Measurements from ENCODE around the gene LRRC19.

LRRC19 gene, protein sequence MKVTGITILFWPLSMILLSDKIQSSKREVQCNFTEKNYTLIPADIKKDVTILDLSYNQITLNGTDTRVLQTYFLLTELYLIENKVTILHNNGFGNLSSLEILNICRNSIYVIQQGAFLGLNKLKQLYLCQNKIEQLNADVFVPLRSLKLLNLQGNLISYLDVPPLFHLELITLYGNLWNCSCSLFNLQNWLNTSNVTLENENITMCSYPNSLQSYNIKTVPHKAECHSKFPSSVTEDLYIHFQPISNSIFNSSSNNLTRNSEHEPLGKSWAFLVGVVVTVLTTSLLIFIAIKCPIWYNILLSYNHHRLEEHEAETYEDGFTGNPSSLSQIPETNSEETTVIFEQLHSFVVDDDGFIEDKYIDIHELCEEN

DNA sequence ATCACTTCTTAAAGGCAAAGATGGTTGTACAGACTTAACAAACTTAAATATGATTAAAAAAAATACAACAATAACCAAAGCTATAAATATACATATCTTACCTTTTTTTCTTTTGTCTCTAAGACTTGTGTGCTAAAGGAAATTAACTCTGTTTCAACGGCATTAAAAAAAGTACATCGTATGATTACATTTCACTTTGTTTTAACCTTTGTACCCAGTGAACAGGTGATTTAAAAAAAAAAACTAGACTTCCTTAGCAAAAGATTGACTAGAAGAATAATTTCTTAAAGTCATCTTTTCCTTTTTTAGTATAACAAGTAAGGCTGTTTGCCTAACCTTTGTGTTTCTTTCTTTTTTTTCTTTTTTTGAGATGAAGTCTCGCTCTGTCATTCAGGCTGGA is at the start of gene LRRC19:
TSS of gene LRRC19 (minus strand) at position 182 of the 400 bp plus-strand sequence. CDS start 5,978 bp downstream, outside the sequence.
- DNase-seq (ENCODE audit: low spot score), result no peak

GRCh38 chr9:27054841-27055240 is 49.4 kb upstream of the LRRC19 start:
- no peak for DNase-seq (ENCODE audit: low spot score)

DNA sequence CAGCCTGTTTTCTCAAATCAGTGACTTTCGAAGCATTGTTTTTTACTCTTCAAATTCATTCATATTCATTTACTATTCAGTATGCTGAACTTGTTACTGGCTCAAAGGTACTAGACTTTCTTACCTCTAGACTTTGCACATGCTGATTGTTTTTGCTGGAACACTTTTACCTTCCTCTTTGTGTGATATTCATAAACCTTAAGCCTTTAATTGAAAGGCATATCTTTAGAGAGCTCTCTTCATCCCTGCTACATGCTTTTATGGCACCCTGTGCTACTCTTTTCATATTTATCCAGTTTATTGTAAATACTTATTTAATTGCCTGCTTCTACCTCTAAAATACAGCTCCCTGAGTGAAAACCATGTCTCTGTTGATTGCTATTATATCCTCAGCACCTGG is 48.7 kb upstream of the LRRC19 start:
- no peak for DNase-seq (ENCODE audit: low spot score)

- DNase-seq (ENCODE audit: low spot score), result no peak
Observed at GRCh38 chr9:27053369-27054022, 48.0 kb upstream of the LRRC19 start.

DNA sequence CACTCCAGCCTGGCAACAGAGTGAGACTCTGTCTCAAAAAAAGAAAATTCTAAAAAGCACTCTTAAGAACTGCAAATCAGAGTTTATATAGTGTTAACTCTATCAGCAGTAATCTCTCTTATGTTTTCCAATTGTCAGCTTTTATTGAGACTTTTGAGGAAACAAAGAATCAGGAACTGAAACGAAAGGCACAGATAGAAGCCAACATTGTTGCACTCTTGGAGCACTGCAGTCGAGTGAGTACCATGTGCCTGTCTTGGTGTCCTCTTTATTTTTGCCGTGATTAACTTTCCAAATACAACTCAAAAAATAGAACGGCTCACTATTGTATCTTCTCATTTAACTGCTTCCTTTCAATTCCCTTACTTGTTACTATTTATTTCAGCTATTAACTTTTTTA is 41.7 kb upstream of the LRRC19 start:
- no peak for DNase-seq (ENCODE audit: low spot score)

GRCh38 chr9:27043176-27043575 is 37.7 kb upstream of the LRRC19 start:
- DNase-seq (ENCODE audit: low spot score), result no peak

GRCh38 chr9:27042476-27042875 is 37.0 kb upstream of the LRRC19 start:
- no peak for DNase-seq (ENCODE audit: low spot score)

- DNase-seq (ENCODE audit: low spot score), result no peak
Observed at GRCh38 chr9:27041746-27042145, 36.3 kb upstream of the LRRC19 start.

DNA sequence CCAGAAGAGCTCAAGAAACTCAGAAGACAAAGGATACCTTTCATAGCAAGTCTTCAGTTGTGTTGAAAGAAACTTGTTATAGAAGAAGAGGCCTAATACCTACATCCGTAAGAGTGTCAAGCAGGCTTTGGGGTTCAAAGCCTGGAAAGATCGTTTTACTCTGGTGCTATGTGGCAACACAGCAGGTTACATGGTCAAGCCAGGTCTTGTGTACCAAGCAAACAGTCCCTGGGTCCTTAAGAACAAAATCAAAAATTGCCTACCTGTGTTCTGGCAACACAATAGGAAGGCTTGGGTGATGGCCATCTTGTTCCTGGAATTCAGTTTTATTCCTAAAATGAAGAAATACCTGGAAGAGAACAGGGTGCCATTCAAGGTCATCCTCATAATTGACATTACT is 32.0 kb upstream of the LRRC19 start:
- peak; percentile 8 for DNase-seq (ENCODE audit: low spot score)

DNA sequence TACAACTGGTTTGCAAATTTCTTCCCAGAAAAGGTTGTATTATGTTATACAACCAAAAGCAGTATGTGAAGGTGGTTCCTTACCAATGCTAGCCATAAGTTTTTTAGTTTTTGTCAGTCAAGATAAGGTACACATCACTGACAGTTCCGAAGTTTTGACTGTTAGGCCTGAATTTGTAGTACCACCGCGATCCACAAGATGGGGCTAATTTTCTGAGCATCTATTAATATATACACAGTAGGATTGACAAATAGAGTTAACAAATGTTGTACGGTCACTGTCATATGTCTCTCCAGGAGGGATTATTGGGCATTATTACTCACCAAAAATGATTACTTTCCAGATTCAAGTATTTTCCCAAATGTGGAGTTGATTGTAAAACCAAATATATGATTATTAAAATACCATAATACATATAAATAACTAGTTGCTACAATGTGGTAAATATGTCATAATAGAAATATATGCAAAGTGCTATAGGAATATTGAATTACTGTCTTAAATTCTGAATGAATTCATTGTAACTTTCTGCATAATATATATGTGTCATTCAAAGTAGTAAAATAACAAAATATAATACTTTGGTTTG is 28.4 kb upstream of the LRRC19 start:
- DNase-seq (ENCODE audit: low spot score), result peak; percentile 50

- no peak for DNase-seq (ENCODE audit: low spot score)
Observed at GRCh38 chr9:27029186-27029585, 23.7 kb upstream of the LRRC19 start.

GRCh38 chr9:27022920-27023319 is 17.4 kb upstream of the LRRC19 start:
- no peak for DNase-seq (ENCODE audit: low spot score)

- DNase-seq (ENCODE audit: low spot score), result no peak
Observed at GRCh38 chr9:27019589-27019988, 14.1 kb upstream of the LRRC19 start.

DNA sequence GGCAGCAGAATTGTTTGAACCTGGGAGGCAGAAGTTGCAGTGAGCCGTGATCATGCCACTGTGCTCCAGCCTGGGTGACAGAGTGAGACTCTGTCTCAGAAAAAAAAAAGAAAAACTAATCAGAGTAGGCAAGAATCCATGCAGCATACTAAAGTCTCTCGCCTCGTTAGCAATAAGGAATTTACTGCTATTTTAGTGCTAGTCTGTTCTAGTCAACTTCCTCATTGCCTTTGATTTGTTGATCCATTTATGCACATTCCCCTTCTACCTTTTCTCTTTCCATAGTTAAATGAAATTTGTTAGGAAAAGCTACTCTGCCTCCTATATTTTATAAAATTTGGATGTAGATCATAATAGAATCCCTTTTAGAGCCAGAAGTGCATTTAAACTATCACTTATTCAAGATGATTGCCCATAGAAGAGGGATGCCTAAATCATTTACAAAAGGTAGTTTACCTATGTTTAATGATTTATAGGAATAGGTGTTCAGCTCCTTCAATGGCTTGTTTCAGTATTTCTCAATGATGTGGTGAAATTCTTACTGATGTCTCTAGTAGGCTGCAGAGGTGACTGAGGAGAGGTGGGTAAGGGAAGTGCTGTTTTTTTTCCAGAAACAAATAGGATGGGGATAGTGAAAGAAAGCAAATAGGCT is 1.9 kb downstream of the LRRC19 start:
- no peak for DNase-seq (ENCODE audit: low spot score)

- no peak for DNase-seq (ENCODE audit: low spot score)
Observed at GRCh38 chr9:26995810-26996209, 9.7 kb downstream of the LRRC19 start.

DNA sequence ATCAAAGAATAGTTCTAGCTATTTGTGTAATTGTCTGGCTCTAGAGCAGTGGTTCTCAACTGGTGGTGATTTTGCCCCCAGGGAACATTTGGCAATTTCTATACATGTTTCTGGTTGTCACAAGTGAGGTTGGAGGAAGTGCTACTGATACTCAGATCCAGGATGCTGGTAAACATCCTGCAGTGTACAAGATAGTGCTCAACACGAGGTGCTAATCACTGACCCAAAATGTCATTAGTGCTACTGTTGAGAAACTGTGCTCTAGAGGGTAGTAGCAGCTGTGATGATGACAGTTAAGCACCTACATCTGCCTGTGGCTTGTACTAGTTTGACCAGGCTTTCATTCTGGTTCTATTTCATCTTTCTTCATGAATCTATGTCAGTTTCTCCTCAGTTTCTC is 22.1 kb downstream of the LRRC19 start:
- no peak for DNase-seq (ENCODE audit: low spot score)

GRCh38 chr9:26975728-26976707 is 29.5 kb downstream of the LRRC19 start:
- DNase-seq (ENCODE audit: low spot score), result peak; percentile 2

GRCh38 chr9:26974927-26975326 is 30.5 kb downstream of the LRRC19 start:
- DNase-seq (ENCODE audit: low spot score), result no peak

GRCh38 chr9:26973989-26974388 is 31.5 kb downstream of the LRRC19 start:
- DNase-seq (ENCODE audit: low spot score), result no peak

- no peak for DNase-seq (ENCODE audit: low spot score)
Observed at GRCh38 chr9:26971721-26972120, 33.8 kb downstream of the LRRC19 start.

DNA sequence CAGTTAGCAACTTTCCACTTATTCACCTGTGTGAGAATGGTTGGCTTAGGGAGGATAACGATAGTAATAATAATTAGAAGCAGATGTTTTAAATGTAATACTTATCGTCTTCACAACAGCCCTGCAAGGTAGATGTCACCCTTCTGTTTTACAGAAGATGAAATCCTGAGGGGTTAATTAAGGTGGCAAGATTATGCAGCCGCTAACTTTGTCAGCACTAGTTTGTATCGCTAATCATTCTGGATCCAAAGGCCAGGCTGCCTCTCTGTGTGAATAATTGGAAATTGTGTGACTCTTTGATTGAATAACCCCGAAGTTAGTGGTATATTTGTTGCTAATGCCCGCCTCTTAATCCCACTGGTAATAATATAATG is 48.6 kb downstream of the LRRC19 start:
- DNase-seq (ENCODE audit: low spot score), result peak; percentile 0
